SK-N-SH treated with all-trans-retinoic acid at 6 μM for 48 hours (cell line): Measurements from ENCODE around the gene GGACT.

Source experiments
- ZFP3 ChIP-seq: fragments of 250-450 bp; sonication (Bioruptor Pico); IDR thresholded peaks from 2 replicates; pipeline ENCODE4 v1.5.0; 2020; ENCODE audit warnings: mild to moderate bottlenecking, moderate library complexity
- TF ChIP-seq, protein P1 (sequence below): fragments of 250-450 bp; sonication (Bioruptor Pico); IDR thresholded peaks from 2 replicates; pipeline ENCODE4 v1.8.0; 2021; ENCODE audit warnings: low read depth, mild to moderate bottlenecking, moderate library complexity, borderline replicate concordance

DNA sequence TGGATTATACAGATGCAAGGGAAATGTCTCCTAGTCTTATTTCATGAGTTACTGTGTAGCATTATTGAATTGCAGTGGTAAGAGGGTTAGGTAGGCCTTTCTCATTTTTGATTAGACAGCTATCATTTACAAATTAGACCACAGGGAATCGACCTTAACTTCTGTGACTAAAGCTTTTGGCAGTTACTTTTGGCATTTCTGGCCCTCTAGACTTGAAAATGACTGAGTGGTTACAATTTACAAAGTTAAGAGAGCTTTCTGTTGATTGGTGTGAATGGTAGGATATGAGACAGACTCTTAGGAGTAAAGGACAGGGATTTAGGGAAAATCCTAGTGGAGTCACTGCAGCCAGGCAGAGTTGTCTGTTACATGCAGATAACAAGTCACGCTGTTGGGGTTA, 86.1 kb downstream of the GGACT start:
- TF ChIP-seq, protein P1, sequence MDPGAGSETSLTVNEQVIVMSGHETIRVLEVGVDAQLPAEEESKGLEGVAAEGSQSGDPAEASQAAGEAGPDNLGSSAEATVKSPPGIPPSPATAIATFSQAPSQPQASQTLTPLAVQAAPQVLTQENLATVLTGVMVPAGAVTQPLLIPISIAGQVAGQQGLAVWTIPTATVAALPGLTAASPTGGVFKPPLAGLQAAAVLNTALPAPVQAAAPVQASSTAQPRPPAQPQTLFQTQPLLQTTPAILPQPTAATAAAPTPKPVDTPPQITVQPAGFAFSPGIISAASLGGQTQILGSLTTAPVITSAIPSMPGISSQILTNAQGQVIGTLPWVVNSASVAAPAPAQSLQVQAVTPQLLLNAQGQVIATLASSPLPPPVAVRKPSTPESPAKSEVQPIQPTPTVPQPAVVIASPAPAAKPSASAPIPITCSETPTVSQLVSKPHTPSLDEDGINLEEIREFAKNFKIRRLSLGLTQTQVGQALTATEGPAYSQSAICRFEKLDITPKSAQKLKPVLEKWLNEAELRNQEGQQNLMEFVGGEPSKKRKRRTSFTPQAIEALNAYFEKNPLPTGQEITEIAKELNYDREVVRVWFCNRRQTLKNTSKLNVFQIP (CRISPR knock-in tag): no peak
- TF ChIP-seq ZFP3 (CRISPR knock-in tag): no peak
